GM18507 (cell line): ENCODE data around the gene VOPP1.
A peak's percentile ranks its signal among the peaks of the same experiment; 100 is the strongest.
"Not testable (repeated sequence)": the region's sequence is repeated elsewhere in the genome, so short reads cannot be mapped to it uniquely, and the experiment has no call there.

Source experiments
- DNase-seq: peaks from one replicate; pipeline ENCODE4 v3.0.0; 2011; ENCODE audit warnings: low read depth; ENCODE audit not compliant: insufficient read length; ENCODE audit errors: extremely low spot score
- FAIRE-seq: peaks from 2 replicates; lab custom pipeline; 2011; peaks lifted over from hg19 to GRCh38; lab: Jason Lieb, UNC

The VOPP1 gene, protein sequence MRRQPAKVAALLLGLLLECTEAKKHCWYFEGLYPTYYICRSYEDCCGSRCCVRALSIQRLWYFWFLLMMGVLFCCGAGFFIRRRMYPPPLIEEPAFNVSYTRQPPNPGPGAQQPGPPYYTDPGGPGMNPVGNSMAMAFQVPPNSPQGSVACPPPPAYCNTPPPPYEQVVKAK

DNA sequence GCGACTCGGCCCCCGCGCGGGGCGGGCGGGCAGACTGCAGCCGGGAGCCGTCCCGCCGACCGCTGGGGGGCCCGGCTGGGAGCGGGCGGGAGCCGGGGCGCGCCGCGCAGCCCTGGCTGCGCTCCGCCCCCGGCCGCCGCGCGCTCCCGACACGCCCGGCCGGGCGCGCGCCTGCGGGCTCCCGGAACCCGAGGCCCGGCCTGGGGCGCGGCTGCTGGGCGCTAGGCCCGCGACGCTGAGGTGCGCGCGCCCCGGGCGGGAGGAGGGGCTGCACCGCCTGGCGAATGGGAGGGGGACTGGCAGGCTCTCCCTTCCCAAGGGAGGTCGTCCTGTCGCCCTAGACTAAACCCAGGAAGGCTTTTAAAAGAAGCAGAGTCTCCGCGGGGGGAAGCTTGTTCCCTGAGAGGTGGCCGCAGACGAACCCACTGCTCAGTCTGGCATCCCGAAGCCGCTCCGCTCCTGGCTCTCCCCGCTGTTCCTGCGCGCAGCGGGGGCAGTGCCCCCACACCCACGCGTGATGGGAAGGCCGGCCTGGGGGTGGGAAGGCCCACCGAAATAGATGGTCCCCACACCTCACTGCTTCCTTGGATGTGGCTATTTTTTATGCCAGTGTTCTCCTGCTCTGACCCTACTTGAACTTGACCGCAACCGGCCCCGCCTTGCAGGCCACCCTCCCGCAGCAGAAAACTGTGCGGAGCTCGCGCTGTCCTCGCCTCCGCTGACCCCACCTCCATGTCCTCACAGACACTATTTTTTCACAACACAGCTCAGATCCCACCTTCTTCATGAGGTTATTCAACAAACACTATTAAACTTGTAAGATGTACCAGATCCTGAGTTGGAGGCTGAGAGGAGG, at the start of gene VOPP1:
VOPP1 (minus strand) TSS at position 125 of the 856 bp plus-strand sequence. CDS start 178 bp downstream, outside the sequence.
- FAIRE-seq, result peak; percentile 63
- DNase-seq, result peak; percentile 75

DNA sequence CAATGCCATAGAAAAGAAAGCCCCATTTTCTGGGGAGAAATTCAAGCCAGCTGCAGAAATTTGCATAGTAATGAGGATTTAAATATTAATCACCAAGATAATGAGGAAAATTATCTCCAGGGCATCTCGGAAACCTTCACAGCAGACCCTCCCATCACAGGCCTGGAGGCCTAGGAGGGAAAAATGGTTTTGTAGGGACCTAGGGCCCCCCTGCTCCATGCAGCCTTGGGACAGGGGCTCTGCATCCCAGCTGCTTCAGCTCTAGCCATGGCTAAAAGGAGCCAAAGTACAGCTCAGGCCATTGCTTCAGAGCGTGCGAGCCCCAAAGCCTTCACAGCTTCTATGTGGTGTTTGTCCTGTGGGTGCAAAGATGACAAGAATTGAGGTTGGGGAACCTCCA, 46.6 kb upstream of the VOPP1 start:
- FAIRE-seq (no peak), DNase-seq (no peak)

DNA sequence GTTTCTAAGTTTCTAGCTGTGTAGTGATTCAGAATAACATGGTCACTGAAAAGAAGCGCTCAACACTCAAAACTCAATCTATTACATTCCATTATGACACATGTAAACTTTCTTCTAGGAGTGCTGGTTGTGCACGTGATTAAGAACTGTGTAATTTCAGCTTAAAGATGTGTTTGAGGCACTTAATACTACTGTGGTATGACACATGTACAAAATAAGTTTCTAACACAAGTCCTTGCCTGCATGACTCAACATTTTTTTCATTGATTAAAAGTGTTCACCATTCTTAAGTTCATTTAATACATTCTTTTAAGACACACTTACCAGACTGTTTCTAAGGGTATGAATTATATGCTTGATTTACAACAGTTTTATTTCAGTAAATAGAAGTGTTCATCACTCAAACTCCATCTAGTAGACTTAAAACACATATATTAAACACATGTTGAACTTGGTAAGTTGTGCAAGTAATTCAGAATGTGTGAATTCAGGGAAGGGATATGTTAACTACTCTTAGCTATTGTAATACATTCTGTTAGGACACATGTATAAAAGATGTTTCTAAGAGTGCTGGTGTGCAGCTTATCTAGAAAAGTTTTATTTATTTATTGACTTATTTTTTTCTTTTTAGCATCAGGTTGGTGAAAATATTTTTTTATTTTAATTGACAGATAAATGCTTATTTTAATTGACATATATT, 42.2 kb upstream of the VOPP1 start:
- DNase-seq, result not testable (repeated sequence)
- peak; percentile 21 for FAIRE-seq

DNA sequence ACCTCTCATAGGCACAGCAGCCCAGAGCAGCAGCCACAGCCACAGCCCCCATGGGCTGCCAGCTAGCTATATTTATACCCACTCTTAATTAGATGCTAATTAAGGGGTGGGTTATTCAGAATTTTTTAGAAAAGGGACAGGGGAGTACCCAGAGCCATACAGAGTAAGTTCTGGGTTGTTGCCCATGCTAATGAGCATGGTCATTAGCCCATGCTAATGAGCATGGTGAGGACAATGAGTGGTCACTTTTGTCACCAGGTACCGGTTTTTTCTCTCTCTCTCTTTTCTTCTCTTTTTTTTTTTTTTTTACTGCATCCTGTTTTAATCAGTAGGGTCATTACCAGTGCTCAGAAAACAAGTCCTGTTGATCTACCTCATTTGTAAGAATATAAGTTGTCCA, 37.4 kb upstream of the VOPP1 start:
- not testable (repeated sequence) for FAIRE-seq

DNA sequence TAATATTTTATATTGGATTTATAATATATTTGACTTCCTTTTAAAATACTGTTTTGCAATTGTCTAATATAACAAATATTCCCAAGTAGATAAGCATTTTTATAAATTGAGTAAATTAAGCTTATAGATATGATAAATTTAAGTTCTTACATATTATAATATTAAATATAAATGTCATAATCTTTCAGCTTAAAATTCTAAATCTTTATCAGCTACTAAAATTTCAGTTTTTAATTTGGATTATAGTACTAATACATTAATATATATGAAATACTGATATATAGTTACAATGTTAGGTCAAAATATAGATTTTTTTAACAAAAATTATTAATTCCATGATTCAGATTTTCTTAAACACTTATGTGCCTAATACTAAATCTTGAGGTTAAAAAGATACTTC, 33.4 kb upstream of the VOPP1 start:
- not testable (repeated sequence) for DNase-seq, FAIRE-seq

More for the DNA sequence above, 37.4 kb upstream of the VOPP1 start:
- not testable (repeated sequence) for DNase-seq

DNA sequence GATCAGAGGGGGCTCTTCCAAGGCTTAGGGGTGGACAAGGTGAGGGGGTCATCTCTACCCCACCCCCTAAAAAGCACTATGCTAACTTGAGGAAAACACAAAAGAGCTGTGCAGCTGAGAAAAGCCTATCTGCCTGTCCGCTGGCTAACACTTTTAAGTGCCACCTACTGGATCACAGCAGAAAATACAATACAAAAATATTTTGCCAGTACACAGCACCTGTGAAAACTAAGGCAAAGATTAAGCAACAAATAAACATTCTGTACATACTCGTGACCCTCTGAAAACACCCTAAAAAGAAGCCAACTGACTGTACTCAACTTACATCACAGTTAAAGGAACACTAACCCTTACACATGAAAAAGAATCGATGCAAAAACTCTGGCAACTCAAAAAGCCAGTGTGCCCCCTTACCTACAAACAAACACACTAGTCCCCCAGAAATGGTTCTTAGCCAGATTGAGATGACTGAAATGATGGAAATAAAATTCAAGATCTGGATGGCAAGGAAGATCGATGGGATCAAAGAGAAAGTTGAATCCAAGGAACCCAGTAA, 25.7 kb upstream of the VOPP1 start:
- FAIRE-seq, result peak; percentile 77
- not testable (repeated sequence) for DNase-seq

DNA sequence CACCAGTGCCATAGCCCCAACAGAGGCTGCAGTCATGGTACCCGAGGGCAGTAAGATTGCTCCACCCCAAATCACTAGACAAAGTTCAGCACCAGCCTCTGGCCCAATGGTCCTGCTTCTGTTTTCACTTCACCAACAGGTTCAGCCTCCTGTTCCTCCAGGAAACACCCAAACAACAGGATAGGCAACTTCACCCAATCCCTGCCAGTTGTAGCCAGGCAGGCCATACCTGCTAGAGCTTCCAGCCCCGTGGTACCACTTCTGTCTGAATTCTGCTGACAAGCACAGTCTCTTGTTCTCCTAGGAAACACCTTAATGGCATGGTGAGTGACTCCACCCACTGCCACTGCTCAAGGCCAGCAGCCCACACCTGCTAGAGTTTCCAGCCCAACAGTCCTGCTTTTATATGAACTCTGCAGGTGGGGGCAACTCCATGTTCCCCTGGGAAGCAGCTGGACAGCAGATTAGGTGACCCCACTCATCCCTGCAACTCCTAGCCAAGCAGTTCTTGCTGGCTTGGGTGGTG, 25.0 kb upstream of the VOPP1 start:
- FAIRE-seq, DNase-seq: not testable (repeated sequence)

DNA sequence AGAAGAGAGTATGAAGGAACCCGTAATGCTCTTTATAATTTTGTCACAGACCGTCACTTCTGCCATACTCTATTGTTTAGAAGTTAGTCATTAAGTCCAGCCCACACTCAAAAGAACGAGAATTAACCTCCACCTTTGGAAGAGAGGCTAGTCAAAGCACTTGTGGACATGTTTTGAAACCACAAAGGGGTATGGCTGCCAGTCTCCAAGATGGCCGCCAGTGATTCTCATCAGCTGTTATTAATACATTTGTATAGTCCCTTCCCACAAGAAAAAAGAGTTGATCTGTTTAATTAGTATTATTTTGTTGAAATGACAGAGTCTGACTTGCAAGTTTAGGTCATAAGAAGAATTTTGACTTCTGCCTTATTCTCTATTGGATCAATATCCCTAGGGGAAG, 23.2 kb upstream of the VOPP1 start:
- DNase-seq (no peak), FAIRE-seq (no peak)

DNA sequence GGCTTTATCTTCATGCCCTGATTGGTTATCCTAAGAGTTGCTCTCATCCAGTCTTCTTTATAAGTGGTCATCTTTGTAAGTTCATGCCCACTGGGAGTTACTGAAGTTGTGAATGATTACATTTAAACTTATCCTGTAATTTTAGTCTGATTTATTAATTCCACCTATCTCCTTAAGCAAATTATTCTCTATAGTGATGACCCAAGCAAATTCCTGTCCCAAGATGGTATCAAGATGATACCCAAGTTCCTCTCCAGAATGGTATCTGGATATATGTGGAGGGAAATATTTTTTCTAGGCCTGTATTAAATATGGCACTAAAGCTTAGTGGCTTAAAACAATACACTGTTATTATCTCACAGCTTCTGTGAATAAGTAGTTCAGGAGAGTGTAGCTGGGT, 22.6 kb upstream of the VOPP1 start:
- FAIRE-seq (no peak), DNase-seq (no peak)

DNA sequence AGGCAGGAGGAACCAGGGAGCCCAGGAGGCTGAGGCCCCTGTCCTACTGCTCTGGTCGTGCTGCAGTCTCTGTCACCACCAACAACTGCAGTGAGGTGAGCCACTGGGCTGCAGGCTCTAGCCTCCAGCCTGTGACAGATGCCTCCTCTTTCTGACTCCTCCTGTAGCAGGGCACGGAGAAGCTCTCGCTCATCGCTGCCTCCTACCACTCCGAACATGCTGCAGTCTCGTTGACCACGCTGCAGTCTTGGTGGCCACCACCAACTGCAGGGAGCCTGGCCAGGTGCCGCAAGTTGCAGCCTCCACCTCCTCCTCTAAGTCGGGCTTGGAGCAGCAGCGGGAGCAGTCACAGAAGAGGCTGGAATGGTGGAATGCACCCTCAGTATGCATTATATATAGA, 22.1 kb upstream of the VOPP1 start:
- DNase-seq (no peak), FAIRE-seq (no peak)

DNA sequence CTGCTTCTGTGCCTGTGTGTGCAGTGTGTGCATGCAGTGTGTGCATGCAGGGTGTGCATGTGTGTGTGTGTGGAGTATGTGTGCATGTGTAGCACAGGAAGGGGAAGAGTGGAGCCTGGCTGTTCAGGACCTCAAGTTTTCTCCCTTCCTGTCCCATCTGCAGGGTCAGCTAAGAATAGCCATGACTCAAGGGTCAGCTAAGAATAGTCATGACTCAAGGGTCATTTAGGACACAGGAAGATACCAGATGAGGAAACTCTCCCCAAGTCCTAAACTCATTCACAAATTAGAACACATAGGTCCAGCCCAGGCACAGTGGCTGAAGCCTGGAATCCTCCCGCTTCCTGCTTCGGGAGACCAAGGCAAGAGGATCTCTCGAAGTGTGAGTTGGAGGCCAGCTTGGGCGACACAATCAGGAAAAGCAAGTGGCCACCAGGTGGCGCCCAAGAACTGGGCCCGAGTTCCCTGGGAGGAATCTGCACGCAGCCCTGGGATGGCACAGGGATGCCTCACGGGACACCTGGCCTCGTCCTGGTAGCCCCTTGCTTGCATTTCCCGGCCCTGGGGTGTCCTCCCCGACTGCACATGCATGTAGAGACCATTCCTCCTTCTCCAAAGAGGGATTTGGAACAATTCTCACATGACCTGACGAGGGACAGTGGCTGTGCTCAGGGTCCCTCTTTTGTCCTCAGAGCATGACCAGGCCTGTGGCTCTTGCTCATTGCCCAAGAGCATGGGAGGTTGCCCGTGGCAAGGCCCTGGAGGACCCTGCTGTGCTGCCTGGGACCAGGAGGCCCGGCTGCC, 21.4 kb upstream of the VOPP1 start:
- DNase-seq (no peak), FAIRE-seq (peak; percentile 44)

DNA sequence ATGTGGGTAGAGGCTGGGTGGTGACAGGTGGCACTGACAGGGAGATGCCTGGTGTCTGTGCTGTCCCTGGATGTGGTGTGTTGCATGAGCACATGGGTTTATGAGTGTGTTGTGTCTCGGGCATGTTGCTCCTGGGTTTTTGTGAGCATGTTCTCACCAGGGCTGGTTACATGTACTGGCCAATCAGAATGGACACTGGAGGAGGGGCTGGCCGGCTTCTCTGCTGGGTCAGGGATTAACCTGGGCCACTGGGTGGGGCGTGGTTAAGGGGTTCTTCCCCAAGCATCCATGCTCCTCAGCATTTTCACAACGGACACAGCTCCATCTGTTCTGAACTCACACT, 20.8 kb upstream of the VOPP1 start:
- no peak for FAIRE-seq
- DNase-seq, result no peak

DNA sequence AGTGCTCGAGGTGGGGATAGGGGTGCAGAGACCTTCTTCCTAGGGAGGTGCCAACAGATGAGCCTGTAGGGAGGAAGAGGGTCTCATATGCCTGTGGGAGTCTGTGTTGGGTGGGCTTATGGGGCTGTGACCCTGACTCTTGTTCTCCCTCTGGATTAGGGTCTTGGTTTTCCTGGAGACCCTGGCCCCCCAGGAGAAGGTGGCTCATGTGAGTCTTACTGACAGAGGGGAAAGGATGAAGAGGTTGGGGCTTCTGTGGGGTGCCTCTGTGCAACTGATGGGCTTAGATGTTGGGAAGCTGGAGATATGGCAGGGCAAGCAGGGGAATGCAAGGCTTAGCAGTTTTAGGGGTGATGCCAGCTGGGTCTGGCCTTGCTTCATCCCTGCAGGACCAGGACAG, 20.2 kb upstream of the VOPP1 start:
- FAIRE-seq (no peak), DNase-seq (no peak)

DNA sequence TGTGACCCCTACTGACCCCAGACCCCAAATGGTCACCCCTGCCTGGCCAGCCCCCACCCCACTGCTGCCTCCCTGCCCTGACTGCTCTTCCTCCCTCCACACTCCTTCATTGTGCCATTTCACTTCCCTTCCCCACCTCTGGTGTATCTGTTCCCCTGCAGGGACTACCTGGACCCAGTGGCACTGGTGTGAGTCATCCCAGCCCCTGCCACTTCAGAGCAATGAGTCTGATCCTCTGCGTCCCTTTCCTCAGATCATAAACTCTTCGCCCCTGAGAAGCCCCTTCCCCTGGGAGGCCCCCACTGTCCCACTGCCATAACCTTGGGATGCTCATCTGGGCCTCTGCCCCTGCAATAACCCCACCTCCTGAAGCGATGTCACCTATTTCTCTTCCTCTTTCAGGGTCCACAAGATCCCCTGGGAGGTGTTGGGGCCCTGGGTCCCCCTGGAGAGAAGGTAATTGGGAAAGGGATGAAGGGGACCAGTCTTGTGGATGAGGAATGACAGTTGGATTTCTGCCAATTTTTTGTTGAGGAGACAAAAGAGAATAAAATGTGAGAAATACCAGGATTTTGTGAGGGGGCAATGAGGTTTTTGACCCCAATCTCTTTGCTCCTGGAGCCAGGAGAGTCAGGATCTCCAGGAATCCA, 19.1 kb upstream of the VOPP1 start:
- no peak for DNase-seq
- no peak for FAIRE-seq

DNA sequence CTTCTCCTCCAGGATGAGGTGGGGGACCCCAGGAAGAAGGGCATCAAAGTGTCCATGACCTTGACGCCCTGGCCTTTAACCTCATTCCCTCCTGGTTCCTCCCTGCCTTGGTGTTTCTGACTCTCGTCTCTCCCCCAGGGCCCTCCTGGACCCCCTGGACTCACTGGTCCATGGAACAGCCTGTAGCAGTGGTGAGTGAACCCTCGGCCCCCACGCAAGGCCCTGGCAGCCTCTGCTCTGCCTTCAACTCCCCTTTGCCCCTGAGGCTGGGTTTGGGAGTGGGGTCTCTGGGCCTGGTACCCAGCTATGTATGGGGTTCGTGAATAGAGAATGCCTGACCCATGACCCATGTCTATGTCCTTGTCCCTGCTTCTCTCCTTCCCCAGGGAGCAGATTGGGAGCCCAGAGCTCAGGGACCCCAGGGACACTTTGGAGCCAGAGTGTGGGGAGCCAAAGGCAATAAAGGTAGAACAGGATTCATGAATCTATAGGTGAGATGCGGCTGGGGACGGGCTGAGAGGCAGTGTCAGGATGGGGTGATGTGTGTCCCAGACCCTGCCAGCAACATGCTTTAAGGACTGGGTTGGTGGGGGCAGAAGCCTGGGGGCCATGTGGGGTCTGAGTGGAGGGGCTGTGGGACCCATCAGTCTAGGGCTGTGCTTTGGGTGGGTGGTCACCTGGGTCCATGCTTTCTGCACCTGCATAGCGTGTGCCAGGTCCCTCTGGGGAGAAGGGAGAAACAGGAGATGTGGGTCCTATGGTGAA, 18.4 kb upstream of the VOPP1 start:
- no peak for DNase-seq
- FAIRE-seq, result no peak

DNA sequence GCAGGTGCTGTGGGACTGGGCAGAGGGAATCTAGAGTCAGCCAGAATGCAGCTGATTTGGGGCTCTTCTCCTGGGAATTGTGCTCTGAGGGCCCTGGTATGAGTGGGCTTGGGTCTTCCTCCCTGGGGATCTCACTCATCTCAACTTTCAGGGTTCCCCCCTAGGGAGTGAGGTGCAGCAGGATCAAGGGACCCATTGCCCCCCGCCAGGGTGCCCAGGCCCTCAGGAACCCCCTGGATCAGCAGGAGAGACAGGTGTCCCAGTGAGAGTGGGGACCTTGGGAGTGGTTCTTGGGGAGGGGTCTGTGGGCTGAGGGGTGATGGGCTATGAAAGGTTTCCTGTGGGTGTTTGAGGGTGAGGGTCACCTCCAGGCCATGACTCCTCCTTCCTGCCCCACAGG, 17.6 kb upstream of the VOPP1 start:
- DNase-seq (no peak), FAIRE-seq (no peak)

DNA sequence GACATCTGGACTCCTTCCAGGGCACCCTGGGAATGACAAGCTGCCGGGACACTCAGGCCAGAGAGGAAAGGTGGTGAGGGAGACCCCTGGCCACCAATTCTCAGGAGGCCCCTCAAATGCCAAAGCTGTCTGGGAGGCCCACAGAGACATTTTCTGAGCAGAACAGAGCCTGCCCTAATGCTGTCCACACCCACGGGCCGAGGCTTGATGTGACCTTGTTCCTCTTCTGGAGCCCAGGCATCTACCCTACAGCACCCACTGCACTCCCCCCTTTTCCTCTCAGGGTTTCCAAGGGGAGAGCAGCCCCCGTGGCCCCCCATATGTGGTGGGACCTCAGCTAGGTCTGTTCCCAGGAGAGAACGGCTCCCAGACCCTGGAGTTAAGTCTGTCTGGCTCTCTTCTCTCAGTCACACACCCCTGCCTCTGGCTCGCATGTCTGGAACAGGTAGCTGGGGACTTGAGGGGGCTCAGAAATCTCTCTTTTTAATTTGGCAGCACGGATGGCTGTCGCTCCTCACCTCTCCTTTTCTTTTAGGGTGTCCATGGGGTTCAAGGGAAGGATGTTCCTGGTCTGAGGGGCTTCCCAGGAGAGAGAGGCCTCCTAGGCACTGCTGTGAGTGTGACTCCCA, 16.8 kb upstream of the VOPP1 start:
- FAIRE-seq (no peak), DNase-seq (no peak)

DNA sequence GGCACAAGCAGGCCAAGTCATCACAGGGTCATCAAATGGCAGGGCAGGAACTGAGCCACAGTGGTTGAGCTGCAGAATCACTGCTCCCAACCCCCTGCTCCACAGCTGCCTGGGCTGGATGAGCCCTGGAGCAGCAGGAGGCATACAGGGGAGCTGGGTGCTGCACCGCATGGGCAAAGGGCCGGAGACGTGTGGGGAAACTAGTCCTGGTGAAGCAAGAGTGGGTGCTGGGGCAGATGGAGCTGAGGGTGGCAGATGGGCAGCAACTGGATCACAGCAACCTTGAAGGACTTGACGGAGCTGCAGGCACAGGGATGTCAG, 16.0 kb upstream of the VOPP1 start:
- no peak for DNase-seq

More for the DNA sequence above, 16.0 kb upstream of the VOPP1 start:
- no peak for FAIRE-seq
